Thymus (tissue), 11 donors: ENCODE results near the gene CD6. TPM values are rescaled to one million over a fixed set of nuclear protein-coding genes. Genes with fewer than 3 reads are reported as not detected.
A peak's percentile ranks its signal among the peaks of the same experiment; 100 is the strongest.

Experiments used
- DNase-seq, 9 donors: peaks; one replicate each; pipeline ENCODE4 v3.0.0-alpha.2; 2013; ENCODE audit warnings: low spot score in 9 of 9, low read depth in 6 of 9, missing footprints in 1 of 9
- H3K27ac ChIP-seq, 2 donors: one replicate each; pipeline ENCODE4 v1.5.1; 2013; ENCODE audit warnings: control low read depth in 1 of 2, low read depth in 1 of 2, low read length in 1 of 2, mild to moderate bottlenecking in 1 of 2, moderate library complexity in 1 of 2
- H3K27me3 ChIP-seq, 2 donors: one replicate each; pipeline ENCODE4 v1.5.1; 2013; ENCODE audit warnings: low read length in 1 of 2; ENCODE audit not compliant: control insufficient read depth in 2 of 2, insufficient read depth in 1 of 2
- H3K36me3 ChIP-seq, 2 donors: one replicate each; pipeline ENCODE4 v1.5.1; 2013; ENCODE audit warnings: low read length in 1 of 2, mild to moderate bottlenecking in 1 of 2, moderate library complexity in 1 of 2; ENCODE audit not compliant: control insufficient read depth in 2 of 2, insufficient read depth in 2 of 2
- H3K4me1 ChIP-seq, 2 donors: one replicate each; pipeline ENCODE4 v1.5.1; 2013; ENCODE audit warnings: low read length in 2 of 2; ENCODE audit not compliant: control insufficient read depth in 2 of 2, insufficient read depth in 2 of 2
- H3K4me3 ChIP-seq, 2 donors: one replicate each; pipeline ENCODE4 v1.5.1; 2013; ENCODE audit warnings: low read length in 2 of 2, control low read depth in 1 of 2, mild to moderate bottlenecking in 1 of 2
- H3K9me3 ChIP-seq, 2 donors: one replicate each; pipeline ENCODE4 v1.5.1; 2013; ENCODE audit warnings: low read length in 1 of 2, mild to moderate bottlenecking in 1 of 2; ENCODE audit not compliant: control insufficient read depth in 2 of 2, insufficient read depth in 1 of 2
- WGBS: extraction: QIAGEN DNeasy Blood & Tissue Kit; methylation state at CpG from one replicate; pipeline ENCODE4 v1.1.7; 2013; 5-methylcytosine and 5-hydroxymethylcytosine counted together
- polyA plus RNA-seq: library from polyadenylated mRNA; stranded (reverse); fragments of 200-250 nt; gene quantifications from one replicate; pipeline ENCODE4 v1.2.3, GENCODE V29; 2013
- total RNA-seq: library from RNA; stranded (reverse); fragments of 120-200 nt; gene quantifications from one replicate; pipeline ENCODE4 v1.2.4, GENCODE V29; 2013
- donor health status: healthy.

The CD6 gene
- total and polyA plus RNA-seq, 2 donors, result 30.7 to 74.1 TPM

GRCh38 chr11:60939301-60939700 lies 32.2 kb upstream of the CD6 start:
- Histone ChIP-seq H3K4me3 (no peak overlapping the region), H3K9me3 (peaks cover 0 to 2% of the 10 kb centered on the region in 2 donors), H3K4me1 (peaks cover 23 to 43% of the 10 kb centered on the region in 2 donors), H3K27ac (peak overlapping the region; percentile 34 to 95), H3K27me3 (peaks cover 0 to 22% of the 10 kb centered on the region in 2 donors), H3K36me3 (no peaks in the 10 kb centered on the region)
- 98% methylated on average over 7 of the region's 7 CpGs for WGBS
- no peak for DNase-seq

- DNase-seq, result peak in 7 of 9 donors; percentile 56 to 88 (median 76)
- H3K36me3 ChIP-seq, result no peaks in the 10 kb centered on the region
- H3K4me3 ChIP-seq, result no peak overlapping the region
- H3K4me1 ChIP-seq, result peaks cover 23 to 43% of the 10 kb centered on the region in 2 donors
- peaks cover 0 to 22% of the 10 kb centered on the region in 2 donors for H3K27me3 ChIP-seq
- H3K27ac ChIP-seq, result peak overlapping the region; percentile 66 to 95
- 35% methylated on average over 2 of the region's 2 CpGs for WGBS
- peaks cover 0 to 4% of the 10 kb centered on the region in 2 donors for H3K9me3 ChIP-seq
Measured at GRCh38 chr11:60939855-60940254, 31.6 kb upstream of the CD6 start.

GRCh38 chr11:60941371-60942119 lies 29.9 kb upstream of the CD6 start:
- WGBS, result 92% methylated on average over 6 of the region's 6 CpGs
- no peak for DNase-seq
- Histone ChIP-seq H3K27me3 (peaks cover 0 to 20% of the 10 kb centered on the region in 2 donors), H3K4me1 (peaks cover 23 to 39% of the 10 kb centered on the region in 2 donors), H3K9me3 (peaks cover 0 to 4% of the 10 kb centered on the region in 2 donors), H3K4me3 (no peak overlapping the region), H3K27ac (peak overlapping the region in 1 of 2 donors; percentile 95), H3K36me3 (no peaks in the 10 kb centered on the region)

GRCh38 chr11:60942219-60942618 lies 29.3 kb upstream of the CD6 start:
- Histone ChIP-seq H3K9me3 (peaks cover 0 to 4% of the 10 kb centered on the region in 2 donors), H3K36me3 (no peaks in the 10 kb centered on the region), H3K27me3 (peaks cover 0 to 16% of the 10 kb centered on the region in 2 donors), H3K4me1 (peaks cover 23 to 39% of the 10 kb centered on the region in 2 donors), H3K27ac (no peak overlapping the region), H3K4me3 (no peak overlapping the region)
- 83% methylated on average over 4 of the region's 4 CpGs for WGBS
- no peak for DNase-seq

- H3K4me1 ChIP-seq, result peaks cover 23 to 39% of the 10 kb centered on the region in 2 donors
- H3K36me3 ChIP-seq, result no peaks in the 10 kb centered on the region
- WGBS, result 91% methylated on average over 9 of the region's 9 CpGs
- no peak for DNase-seq
- peaks cover 0 to 20% of the 10 kb centered on the region in 2 donors for H3K27me3 ChIP-seq
- H3K27ac ChIP-seq, result no peak overlapping the region
- H3K4me3 ChIP-seq, result no peak overlapping the region
- peaks cover 0 to 4% of the 10 kb centered on the region in 2 donors for H3K9me3 ChIP-seq
Measured at GRCh38 chr11:60942970-60943565, 28.4 kb upstream of the CD6 start.

GRCh38 chr11:60944490-60945294 lies 26.8 kb upstream of the CD6 start:
- peaks cover 14 to 32% of the 10 kb centered on the region in 2 donors for H3K4me1 ChIP-seq
- no peak overlapping the region for H3K27ac ChIP-seq
- H3K27me3 ChIP-seq, result peaks cover under 1 to 29% of the 10 kb centered on the region in 2 donors

GRCh38 chr11:60945295-60945667 lies 26.2 kb upstream of the CD6 start:
- H3K9me3 ChIP-seq, result peaks cover 0 to 4% of the 10 kb centered on the region in 2 donors
- no peak overlapping the region for H3K27ac ChIP-seq
- no peak for DNase-seq
- peaks cover 7 to 35% of the 10 kb centered on the region in 2 donors for H3K27me3 ChIP-seq
- WGBS, result 96% methylated on average over 5 of the region's 5 CpGs
- H3K36me3 ChIP-seq, result no peaks in the 10 kb centered on the region
- H3K4me1 ChIP-seq, result peaks cover 8 to 27% of the 10 kb centered on the region in 2 donors
- no peak overlapping the region for H3K4me3 ChIP-seq

More at GRCh38 chr11:60944490-60945294, 26.8 kb upstream of the CD6 start:
- Histone ChIP-seq H3K36me3 (no peaks in the 10 kb centered on the region), H3K4me3 (no peak overlapping the region), H3K9me3 (peaks cover 0 to 4% of the 10 kb centered on the region in 2 donors)
- no peak for DNase-seq
- whole genome bisulfite sequencing, result 86% methylated on average over 11 of the region's 11 CpGs

- no peak for DNase-seq
- peaks cover 0 to 7% of the 10 kb centered on the region in 2 donors for H3K9me3 ChIP-seq
- no peak overlapping the region for H3K27ac ChIP-seq
- peaks cover 18 to 49% of the 10 kb centered on the region in 2 donors for H3K27me3 ChIP-seq
- peaks cover 5 to 19% of the 10 kb centered on the region in 2 donors for H3K4me1 ChIP-seq
- 96% methylated on average over 15 of the region's 15 CpGs for WGBS
- no peaks in the 10 kb centered on the region for H3K36me3 ChIP-seq
- H3K4me3 ChIP-seq, result no peak overlapping the region
Measured at GRCh38 chr11:60946601-60947264, 24.7 kb upstream of the CD6 start.
